DMS114 treated with DMSO at 0.1 percent for 48 hours (cell line): Measurements from ENCODE around the gene GPATCH3.
"Not testable (repeated sequence)": the region's sequence is repeated elsewhere in the genome, so short reads cannot be mapped to it uniquely, and the experiment has no call there.

ENCODE experiments used
- DNase-seq: peaks from one replicate; lab custom pipeline; 2025; ENCODE audit not compliant: unreplicated experiment; lab: John Stamatoyannopoulos, UW

Gene GPATCH3

DNA sequence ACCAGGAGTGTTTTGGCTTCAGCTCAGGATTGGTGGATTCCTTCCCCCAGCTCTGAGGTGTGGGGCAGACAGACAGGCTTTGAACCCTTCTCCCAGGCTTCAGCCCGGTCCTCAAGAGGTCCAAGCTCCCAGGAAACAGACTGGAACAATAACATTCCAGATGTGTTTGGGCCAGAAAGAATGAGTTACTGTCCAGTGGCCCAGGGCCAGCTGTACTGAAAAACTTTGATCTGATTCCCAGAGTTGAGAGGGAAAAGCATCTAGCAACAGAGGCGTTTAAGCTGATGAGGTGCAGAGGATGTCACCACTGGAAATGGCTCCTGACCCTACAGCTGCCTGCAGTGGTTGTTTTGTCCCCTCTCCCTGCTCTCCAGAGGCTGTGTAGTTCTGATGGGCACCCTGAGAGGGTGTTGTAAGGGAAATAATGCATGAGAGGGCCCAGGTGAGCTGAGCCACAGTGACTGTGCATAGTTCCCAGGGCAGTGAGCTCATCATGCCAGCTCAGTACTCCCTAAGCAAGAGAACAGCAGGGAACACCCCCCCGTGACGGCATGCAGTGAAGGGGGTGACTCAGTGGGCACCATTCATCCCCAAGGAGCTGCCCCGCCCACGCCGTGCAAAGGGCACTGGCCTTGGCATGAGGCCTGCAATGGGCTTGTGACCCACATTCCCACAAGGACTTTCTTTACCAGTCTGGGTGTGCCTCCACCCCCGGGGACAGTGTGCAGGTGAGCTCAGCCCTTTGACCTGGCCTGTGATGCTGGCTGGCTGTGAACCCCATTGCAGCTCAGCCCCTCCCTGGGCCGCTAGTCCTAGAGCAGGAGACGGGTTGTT is 51.1 kb downstream of the GPATCH3 start:
- no peak for DNase-seq

DNA sequence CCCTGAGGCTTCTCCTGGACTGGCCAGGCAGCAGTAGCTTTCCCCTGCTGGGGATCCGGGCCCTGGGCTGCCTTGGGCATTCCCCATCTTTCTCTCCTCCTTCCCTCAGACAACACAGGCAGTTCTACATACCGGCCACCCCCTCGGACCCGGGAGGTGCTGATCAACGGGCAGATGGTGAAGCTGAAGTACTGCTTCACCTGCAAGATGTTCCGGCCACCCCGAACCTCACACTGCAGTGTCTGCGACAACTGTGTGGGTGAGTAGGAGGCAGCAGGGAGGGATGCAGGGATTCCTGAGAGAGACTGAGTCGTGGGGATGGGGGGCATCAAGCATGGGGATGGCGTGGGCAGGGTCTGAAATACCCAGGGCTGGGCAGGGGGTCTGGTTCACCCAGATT is 51.8 kb downstream of the GPATCH3 start:
- no peak for DNase-seq

GRCh38 chr1:26847826-26848225 is 52.4 kb downstream of the GPATCH3 start:
- DNase-seq: not testable (repeated sequence)

GRCh38 chr1:26844424-26845196 is 55.7 kb downstream of the GPATCH3 start:
- no peak for DNase-seq
